ENCODE results near the gene WNK1. TPM values are rescaled to one million over a fixed set of nuclear protein-coding genes. Genes with fewer than 3 reads are reported as not detected.

Gene WNK1
- total RNA-seq, 1 donor from 2014 or later, result 178 TPM

- Histone ChIP-seq H3K27ac (no peak overlapping the region), H3K36me3 (no peaks in the 10 kb centered on the region), H3K4me1 (no peaks in the 10 kb centered on the region), H3K9me3 (no peaks in the 10 kb centered on the region), H3K4me3 (no peak overlapping the region), H3K27me3 (no peaks in the 10 kb centered on the region)
- TF ChIP-seq CTCF (IDR thresholded peaks at IDR 0.05), result no peak
- no peak for DNase-seq (ENCODE audit: low spot score in 2 of 2)
- intact Hi-C loops (cut with DNase I), result no loop called here
Observed at GRCh38 chr12:713281-713875, 39.0 kb upstream of the WNK1 start.

GRCh38 chr12:716506-716905, 35.9 kb upstream of the WNK1 start:
- intact Hi-C loops (cut with DNase I), result no loop called here
- Histone ChIP-seq H3K4me1 (peaks cover 5 to 8% of the 10 kb centered on the region in 2 donors), H3K9me3 (no peaks in the 10 kb centered on the region), H3K27ac (no peak overlapping the region), H3K4me3 (no peak overlapping the region), H3K36me3 (no peaks in the 10 kb centered on the region), H3K27me3 (no peaks in the 10 kb centered on the region)
- TF ChIP-seq CTCF (IDR thresholded peaks at IDR 0.05), result no peak
- no peak for DNase-seq (ENCODE audit: low spot score in 2 of 2)

GRCh38 chr12:718756-719102, 33.6 kb upstream of the WNK1 start:
- Histone ChIP-seq H3K4me3 (peak overlapping the region in 1 of 2 donors; percentile 38), H3K27me3 (no peaks in the 10 kb centered on the region), H3K4me1 (peaks cover 5 to 8% of the 10 kb centered on the region in 2 donors), H3K9me3 (no peaks in the 10 kb centered on the region), H3K36me3 (no peaks in the 10 kb centered on the region), H3K27ac (peak overlapping the region; percentile 75 to 79)
- TF ChIP-seq CTCF (IDR thresholded peaks at IDR 0.05), result no peak
- no peak for DNase-seq (ENCODE audit: low spot score in 2 of 2)
- intact Hi-C loops (cut with DNase I), result no loop called here

- peaks cover 5 to 8% of the 10 kb centered on the region in 2 donors for H3K4me1 ChIP-seq
- no peak for TF ChIP-seq CTCF (IDR thresholded peaks at IDR 0.05)
- no peaks in the 10 kb centered on the region for H3K9me3 ChIP-seq
- no peak overlapping the region for H3K27ac ChIP-seq
- no peak for DNase-seq (ENCODE audit: low spot score in 2 of 2)
- intact Hi-C loops (cut with DNase I), result loop anchor here (5.0 kb wide), 1 partner anchor 78 kb away; no protein-coding TSS in a partner anchor
- no peak overlapping the region for H3K4me3 ChIP-seq
- H3K27me3 ChIP-seq, result no peaks in the 10 kb centered on the region
- no peaks in the 10 kb centered on the region for H3K36me3 ChIP-seq
Observed at GRCh38 chr12:720231-720941, 32.0 kb upstream of the WNK1 start.

GRCh38 chr12:724194-724855, 28.1 kb upstream of the WNK1 start:
- H3K4me3 ChIP-seq, result no peak overlapping the region
- no peaks in the 10 kb centered on the region for H3K27me3 ChIP-seq
- H3K27ac ChIP-seq, result no peak overlapping the region
- H3K36me3 ChIP-seq, result no peaks in the 10 kb centered on the region
- intact Hi-C loops (cut with DNase I), result loop anchor here (5.0 kb wide), 1 partner anchor 82 kb away; no protein-coding TSS in a partner anchor
- no peak for DNase-seq (ENCODE audit: low spot score in 2 of 2)
- no peaks in the 10 kb centered on the region for H3K4me1 ChIP-seq
- no peaks in the 10 kb centered on the region for H3K9me3 ChIP-seq
- TF ChIP-seq CTCF (IDR thresholded peaks at IDR 0.05), result no peak
